HepG2 (cell line): ENCODE results near the gene CDH23. TPM values are rescaled to one million over a fixed set of nuclear protein-coding genes. Genes with fewer than 3 reads are reported as not detected.
A peak's percentile ranks its signal among the peaks of the same experiment; 100 is the strongest.

ENCODE experiments used
- ATAC-seq: fragments of 200-7000 bp; cut with Tn5 transposase; 3 replicates; pipeline ENCODE4 v1.9.1; 2020; ENCODE audit warnings: mild to moderate bottlenecking, moderate library complexity
- BruUV-seq: library from RNA; stranded (reverse); fragments of 400-500 nt; replicated peaks from 2 replicates; lab custom pipeline; 2021; lab: Mats Ljungman, UMichigan
- CTCF ChIA-PET: fragments of 300-600 bp; formaldehyde crosslinking; extraction: SDS; loops from one replicate; lab custom pipeline; 2021; ENCODE audit warnings: low total read pairs, inconsistent platforms, low intra/inter-chr PET ratio; lab: Yijun Ruan, JAX
- POLR2A ChIA-PET: fragments of 350-600 bp; sonication (Branson Sonifier 250); formaldehyde crosslinking; loops from one replicate; lab custom pipeline; 2020; ENCODE audit warnings: antibody characterized with exemption, inconsistent platforms; lab: Yijun Ruan, JAX
- DNase-seq: peaks from one replicate; pipeline ENCODE4 v3.0.0-alpha.2; 2015; ENCODE audit warnings: low spot score
- FAIRE-seq: peaks from 3 replicates; lab custom pipeline; 2011; peaks lifted over from hg19 to GRCh38; lab: Jason Lieb, UNC
- H2AFZ ChIP-seq: one replicate; pipeline ENCODE4 v1.6.1; 2011; ENCODE audit warnings: low read length, inconsistent platforms
- H3K27ac ChIP-seq: fragments of 300-600 bp; 3 replicates; pipeline ENCODE4 v1.8.0; 2011; ENCODE audit warnings: mixed run types, mild to moderate bottlenecking, mixed read lengths, low read length, inconsistent platforms; ENCODE audit not compliant: insufficient read depth; ENCODE audit errors: extremely low read length
- H3K27me3 ChIP-seq, 2 experiments: fragments of 200-600 bp in 1 of 2; 2 replicates in 1 of 2; 3 replicates in 1 of 2; pipeline versions ENCODE4 v1.6.0 to v1.8.0; 2011; ENCODE audit warnings: low read length in 2 of 2, mild to moderate bottlenecking in 2 of 2, moderate library complexity in 2 of 2, inconsistent platforms in 1 of 2; ENCODE audit not compliant: insufficient read depth in 2 of 2, control insufficient read depth in 1 of 2
- H3K36me3 ChIP-seq, 2 experiments: fragments of 200-600 bp in 1 of 2; replicated peaks in 1 of 2; 2 replicates in 1 of 2; 3 replicates in 1 of 2; pipeline versions ENCODE4 v1.5.1 to v1.8.0; 2011; ENCODE audit warnings: low read length in 2 of 2, inconsistent platforms in 1 of 2; ENCODE audit not compliant: insufficient read depth in 2 of 2, control insufficient read depth in 1 of 2
- H3K4me1 ChIP-seq: 2 replicates; pipeline ENCODE4 v1.5.1; 2012; ENCODE audit warnings: low read length, inconsistent platforms; ENCODE audit not compliant: insufficient read depth
- H3K4me2 ChIP-seq: 2 replicates; pipeline ENCODE4 v1.6.0; 2011; ENCODE audit warnings: low read depth, low read length, inconsistent platforms
- H3K4me3 ChIP-seq, 3 experiments: fragments of 200-600 bp in 1 of 3; sonication (generic), shearing (Covaris generic) in 1 of 3; replicated peaks in 1 of 3; 2 replicates each; pipeline ENCODE4 v1.5.1; 2011 to 2016; ENCODE audit warnings: low read length in 3 of 3, inconsistent platforms in 2 of 3, low read depth in 2 of 3, mild to moderate bottlenecking in 2 of 3, control low read depth in 1 of 3, mixed read lengths in 1 of 3; ENCODE audit not compliant: insufficient read depth in 1 of 3
- H3K79me2 ChIP-seq: one replicate; pipeline ENCODE4 v1.6.1; 2011; ENCODE audit warnings: low read length, inconsistent platforms; ENCODE audit not compliant: insufficient read depth
- H3K9ac ChIP-seq: 2 replicates; pipeline ENCODE4 v1.6.0; 2011; ENCODE audit warnings: mild to moderate bottlenecking, low read depth, low read length, inconsistent platforms; ENCODE audit not compliant: insufficient read depth
- H3K9me3 ChIP-seq: 2 replicates; pipeline ENCODE4 v1.5.1; 2012; ENCODE audit warnings: mild to moderate bottlenecking, low read length
- H4K20me1 ChIP-seq: 2 replicates; pipeline ENCODE4 v1.6.0; 2011; ENCODE audit warnings: inconsistent platforms, mild to moderate bottlenecking, low read length, moderate library complexity; ENCODE audit not compliant: insufficient read depth
- AGO2 ChIP-seq: fragments of 200-400 bp; formaldehyde crosslinking; optimal IDR thresholded peaks from 2 replicates; pipeline ENCODE3; 2017; ENCODE audit warnings: mild to moderate bottlenecking, low read depth, low read length, moderate library complexity
- ARNTL ChIP-seq: sonication (generic); formaldehyde crosslinking; IDR thresholded peaks from 2 replicates; pipeline ENCODE4 v1.4.0; 2020; ENCODE audit warnings: mild to moderate bottlenecking, missing genetic modification reagents
- HNF4G ChIP-seq, 2 experiments: sonication (generic) in 1 of 2; formaldehyde crosslinking in 1 of 2; IDR thresholded peaks; 2 replicates each; pipeline versions ENCODE4 v1.4.0 to v1.6.1; 2011 to 2020; ENCODE audit warnings: borderline replicate concordance in 2 of 2, low read depth in 2 of 2, mild to moderate bottlenecking in 2 of 2, low read length in 1 of 2, missing genetic modification reagents in 1 of 2, moderate library complexity in 1 of 2
- KDM1A ChIP-seq: IDR thresholded peaks from 2 replicates; pipeline ENCODE4 v1.6.1; 2016; ENCODE audit warnings: missing compliant biosample characterization
- KDM2A ChIP-seq: sonication (generic); formaldehyde crosslinking; IDR thresholded peaks from 2 replicates; pipeline ENCODE4 v1.4.0; 2020; ENCODE audit warnings: low read depth, missing genetic modification reagents, borderline replicate concordance
- PHF8 ChIP-seq: sonication (generic); formaldehyde crosslinking; IDR thresholded peaks from 2 replicates; pipeline ENCODE4 v1.5.0; 2020; ENCODE audit warnings: missing genetic modification reagents
- RBM22 ChIP-seq: fragments of 200-400 bp; formaldehyde crosslinking; optimal IDR thresholded peaks from 2 replicates; pipeline ENCODE3; 2017; ENCODE audit warnings: mild to moderate bottlenecking, low read length, moderate library complexity
- ZNF589 ChIP-seq: sonication (generic); formaldehyde crosslinking; conservative IDR thresholded peaks from 2 replicates; pipeline ENCODE4 v1.8.0; 2022; ENCODE audit warnings: mild to moderate bottlenecking, moderate library complexity, missing genetic modification reagents
- ZZZ3 ChIP-seq: sonication (generic); formaldehyde crosslinking; IDR thresholded peaks from 2 replicates; pipeline ENCODE4 v1.4.0; 2020; ENCODE audit warnings: missing genetic modification reagents, mild to moderate bottlenecking, borderline replicate concordance
- WGBS: methylation state at CpG from one replicate; pipeline ENCODE4 v1.1.6; 2017; ENCODE audit warnings: low lambda C conversion rate; 5-methylcytosine and 5-hydroxymethylcytosine counted together
- in situ Hi-C: cut with HindIII; loops from 2 replicates; pipeline ENCODE4 v1.10.0; 2017; ENCODE audit warnings: low pct_unique_long_range_greater_than_20kb; ENCODE audit not compliant: extremely low pct_ligation_motif_present
- intact Hi-C: fragments of 100-400 bp; cut with micrococcal nuclease; formaldehyde crosslinking; loops from one replicate; pipeline ENCODE4 v1.10.0; 2022; ENCODE audit not compliant: unreplicated experiment
- polyA plus RNA-seq, 8 experiments: library from polyadenylated mRNA; depleted of rRNA in 3 of 8; stranded (reverse) in 7 of 8; unstranded in 1 of 8; fragments of >200 nt; fragmentation: Illumina TruSeq in 4 of 8; extraction: Trizol in 4 of 8; gene quantifications; 2 replicates each; pipeline versions ENCODE4 v1.2.1 to v1.2.3, GENCODE V29; 2011 to 2016; ENCODE audit warnings: low read depth in 4 of 8, missing spikeins in 1 of 8, mixed read lengths in 1 of 8; ENCODE audit not compliant: insufficient read depth in 1 of 8
- total RNA-seq, 5 experiments: library from RNA; depleted of rRNA; stranded (reverse); fragments of >200 nt; fragmentation: Illumina TruSeq; extraction: Trizol; gene quantifications; 2 replicates each; pipeline ENCODE4 v1.2.3, GENCODE V29; 2016; ENCODE audit warnings: low read depth in 1 of 5

CDH23 gene
- total and polyA plus RNA-seq, 2 of the 13 experiments (the other 11 are each of a cell fraction or from before 2014, with no cell fraction given): 0.13 TPM; not detected in 1

DNA sequence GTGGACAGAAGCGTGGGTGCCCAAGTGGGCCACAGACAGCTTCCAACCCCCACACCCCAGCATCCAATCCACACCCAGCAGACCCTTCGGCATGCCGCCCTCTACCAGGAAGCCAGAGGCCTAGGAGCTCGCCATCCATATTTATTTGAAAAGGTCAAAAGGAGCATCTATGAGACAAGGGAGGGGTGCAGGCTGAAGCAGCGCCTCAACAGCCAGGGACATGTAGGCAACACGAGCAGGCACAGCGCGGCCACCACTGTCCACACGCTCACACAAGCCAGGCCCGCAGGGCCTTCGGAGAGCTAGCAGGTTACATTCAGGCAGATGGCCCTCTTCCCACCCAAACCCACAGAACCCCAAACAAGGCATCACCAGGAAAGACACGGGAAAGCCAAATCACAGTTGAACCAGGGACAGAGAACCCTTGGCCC is 419.7 kb downstream of the CDH23 start:
- TF ChIP-seq RBM22 (peak; percentile 40), AGO2 (peak; percentile 28), ARNTL (CRISPR knock-in tag) (no peak)
- TF ChIP-seq, all 625 proteins: peak for 2
- CTCF ChIA-PET: no interaction called here
- in situ Hi-C loops (no loop called here), intact Hi-C loops (no loop called here)
- Histone ChIP-seq H3K4me2 (no peak overlapping the region), H2AFZ (no peak overlapping the region), H4K20me1 (no peaks in the 10 kb centered on the region), H3K4me1 (no peaks in the 10 kb centered on the region), H3K27ac (no peak overlapping the region), H3K9ac (no peak overlapping the region), H3K79me2 (no peaks in the 10 kb centered on the region), H3K27me3 (no peaks in the 10 kb centered on the region), H3K9me3 (no peaks in the 10 kb centered on the region), H3K4me3 (no peak overlapping the region), H3K36me3 (peaks cover 43 to 60% of the 10 kb centered on the region in 2 experiments)
- DNase-seq: no peak
- FAIRE-seq: no peak
- POLR2A ChIA-PET: no interaction called here
- no TSS peak for BruUV-seq
- WGBS: 98% methylated on average over 7 of the region's 12 CpGs
- ATAC-seq: no peak

DNA sequence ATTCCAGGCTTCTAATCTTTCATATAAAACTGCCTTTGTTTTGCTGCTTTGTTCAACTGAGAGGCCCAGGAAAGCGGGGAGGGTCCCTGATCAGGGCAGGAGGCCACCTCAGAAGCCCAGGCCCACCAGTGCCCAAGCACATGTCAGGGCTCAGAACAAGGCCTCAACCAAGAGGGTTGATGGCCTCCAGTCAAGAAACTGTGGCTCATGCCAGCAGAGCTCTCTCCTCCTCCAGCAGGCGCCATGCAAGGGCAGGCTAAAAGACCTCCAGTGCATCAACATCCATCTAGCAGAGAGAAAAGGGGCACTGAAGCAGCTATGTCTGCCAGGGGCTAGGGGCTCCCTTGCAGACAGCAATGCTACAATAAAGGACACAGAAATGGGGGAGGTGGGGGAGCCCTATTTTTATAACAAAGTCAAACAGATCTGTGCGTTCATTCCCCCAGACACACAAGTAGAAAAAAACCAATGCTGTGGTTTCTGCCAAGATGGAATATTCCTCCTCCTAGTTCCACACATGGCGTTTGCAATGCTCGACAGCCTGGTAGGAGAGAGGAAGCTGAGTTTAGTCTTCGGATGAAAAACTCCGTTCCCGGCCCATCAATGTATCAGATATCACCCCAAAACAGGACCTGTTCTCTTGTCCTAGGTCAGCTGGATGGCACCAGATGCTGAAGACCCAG is 420.4 kb downstream of the CDH23 start:
- 93% methylated on average over 8 of the region's 8 CpGs for WGBS
- in situ Hi-C loops: no loop called here

More for the DNA sequence above, 420.4 kb downstream of the CDH23 start:
- DNase-seq (no peak), FAIRE-seq (no peak), ATAC-seq (no peak)
- TF ChIP-seq KDM1A (CRISPR knock-in tag) (no peak), HNF4G (IDR thresholded peaks at IDR 0.05; ENCODE audit: borderline replicate concordance, low read depth, low read length) (no peak), HNF4G (CRISPR knock-in tag; IDR thresholded peaks at IDR 0.05; ENCODE audit: borderline replicate concordance, low read depth) (no peak), ZZZ3 (CRISPR knock-in tag) (no peak), KDM2A (CRISPR knock-in tag) (no peak), ZNF589 (CRISPR knock-in tag) (no peak), PHF8 (CRISPR knock-in tag) (no peak)
- Histone ChIP-seq H2AFZ (no peak overlapping the region), H4K20me1 (no peaks in the 10 kb centered on the region), H3K36me3 (peaks cover 48 to 67% of the 10 kb centered on the region in 2 experiments), H3K4me1 (no peaks in the 10 kb centered on the region), H3K27ac (no peak overlapping the region), H3K79me2 (no peaks in the 10 kb centered on the region), H3K9ac (no peak overlapping the region), H3K27me3 (no peaks in the 10 kb centered on the region), H3K4me3 (no peak overlapping the region), H3K9me3 (no peaks in the 10 kb centered on the region), H3K4me2 (no peak overlapping the region)
- ChIA-PET POLR2A (no interaction called here), CTCF (no interaction called here)
- BruUV-seq: TSS peak; percentile 71
- intact Hi-C loops: no loop called here
